ENCODE data around the gene HAGH.

Gene HAGH

GRCh38 chr16:1858189-1858865, 31.7 kb upstream of the HAGH start (continued):
- TF ChIP-seq ZNF600 (tag by site-specific recombination; IDR thresholded peaks at IDR 0.05) (peak; percentile 94), GLIS1 (tag by site-specific recombination; IDR thresholded peaks at IDR 0.05) (peak; percentile 77), ZBTB48 (tag by site-specific recombination; IDR thresholded peaks at IDR 0.05) (peak; percentile 57; the same call in 1 of the 2 replicates), ZFHX2 (tag by site-specific recombination; conservative IDR thresholded peaks at IDR 0.05) (no peak), BCL11B (tag by site-specific recombination; IDR thresholded peaks at IDR 0.05; ENCODE audit: low read depth) (no peak), ZBTB20 (tag by site-specific recombination; IDR thresholded peaks at IDR 0.05) (0 out of 2 replicates have a peak, but pooled peaks have one; percentile 13), ZNF239 (tag by site-specific recombination; IDR thresholded peaks at IDR 0.05) (no peak), ZBTB21 (tag by site-specific recombination; IDR thresholded peaks at IDR 0.05) (no peak), ZBTB17 (tag by site-specific recombination; IDR thresholded peaks at IDR 0.05) (peak; percentile 58), ZNF391 (tag by site-specific recombination; IDR thresholded peaks at IDR 0.05; ENCODE audit: borderline replicate concordance, low read depth) (no peak), SCRT2 (tag by site-specific recombination; IDR thresholded peaks at IDR 0.05) (no peak), ZSCAN30 (tag by site-specific recombination; IDR thresholded peaks at IDR 0.05) (no peak), ZNF274 (IDR thresholded peaks at IDR 0.05; ENCODE audit: low read length) (no peak), ZNF274 (tag by site-specific recombination; IDR thresholded peaks at IDR 0.05; ENCODE audit: borderline replicate concordance) (no peak), ZNF747 (tag by site-specific recombination; IDR thresholded peaks at IDR 0.05) (no peak), ZNF341 (tag by site-specific recombination; IDR thresholded peaks at IDR 0.05; ENCODE audit: low read depth) (peak; percentile 44), ZNF398 (tag by site-specific recombination; IDR thresholded peaks at IDR 0.05) (0 out of 2 replicates have a peak, but pooled peaks have one; percentile 14), PATZ1 (tag by site-specific recombination; IDR thresholded peaks at IDR 0.05) (peak; percentile 31; the same call in 1 of the 2 replicates), ZNF2 (tag by site-specific recombination; IDR thresholded peaks at IDR 0.05) (no peak), ZNF837 (tag by site-specific recombination; IDR thresholded peaks at IDR 0.05) (no peak), ZNF223 (tag by site-specific recombination; IDR thresholded peaks at IDR 0.05) (no peak), ZNF571 (tag by site-specific recombination; IDR thresholded peaks at IDR 0.05) (no peak)

- Histone ChIP-seq H3K9me3 (ENCODE audit: control insufficient read depth, insufficient read depth, low read depth, low read length) (no peaks in the 10 kb centered on the region), H3K27ac (ENCODE audit: extremely low read depth, low read depth, low read length) (no peak overlapping the region), H3K4me3 (ENCODE audit: low read depth, low read length) (no peak overlapping the region), H3K4me1 (ENCODE audit: control insufficient read depth, insufficient read depth, low read length) (no peaks in the 10 kb centered on the region; the same call in 1 of the 2 replicates), H3K36me3 (ENCODE audit: control insufficient read depth in 2 of 2, insufficient read depth in 1 of 2, low read length in 2 of 2) (no peaks in the 10 kb centered on the region)
- POLR2A ChIA-PET, result interaction anchor here (1.5 to 2.5 kb wide), 2 partner anchors 107 to 297 kb away, joined by 4 to 6 read pairs; partner anchors contain the start of gene RPS2
- CTCF ChIA-PET, result interaction anchor here (0.7 to 1.5 kb wide), 4 partner anchors 8 to 146 kb away, joined by 3 to 9 read pairs (median 3); no protein-coding TSS in a partner anchor
- TF ChIP-seq ZNF391 (tag by site-specific recombination; IDR thresholded peaks at IDR 0.05; ENCODE audit: borderline replicate concordance, low read depth) (no peak), ZNF335 (tag by site-specific recombination; conservative IDR thresholded peaks at IDR 0.05) (no peak), ZNF248 (tag by site-specific recombination; IDR thresholded peaks at IDR 0.05) (no peak), SP2 (tag by site-specific recombination; IDR thresholded peaks at IDR 0.05) (no peak), PRDM1 (tag by site-specific recombination; IDR thresholded peaks at IDR 0.05) (peak; percentile 81), ZNF777 (tag by site-specific recombination; IDR thresholded peaks at IDR 0.05; ENCODE audit: borderline replicate concordance) (no peak), ZFP69B (tag by site-specific recombination; IDR thresholded peaks at IDR 0.05) (no peak), ZXDB (tag by site-specific recombination; IDR thresholded peaks at IDR 0.05) (no peak), ZNF837 (tag by site-specific recombination; IDR thresholded peaks at IDR 0.05) (no peak), ZSCAN16 (tag by site-specific recombination; IDR thresholded peaks at IDR 0.05) (no peak), ZNF626 (tag by site-specific recombination; IDR thresholded peaks at IDR 0.05) (no peak), IKZF3 (tag by site-specific recombination; IDR thresholded peaks at IDR 0.05) (no peak), ZBTB26 (tag by site-specific recombination; optimal IDR thresholded peaks at IDR 0.05) (no peak), ZNF600 (tag by site-specific recombination; IDR thresholded peaks at IDR 0.05) (peak; percentile 22; the same call in 1 of the 2 replicates), SCRT2 (tag by site-specific recombination; IDR thresholded peaks at IDR 0.05) (peak; percentile 72)
Measured at GRCh38 chr16:1857433-1858097, 30.9 kb upstream of the HAGH start.

Measured in HEK293 (cell line).